HEK293T (cell line): Measurements from ENCODE around the gene PAK5.

Source experiments
- ARNT ChIP-seq: fragments of 450-650 bp; IDR thresholded peaks from 2 replicates; pipeline ENCODE4 v1.6.1; 2017; ENCODE audit warnings: mild to moderate bottlenecking
- BHLHE40 ChIP-seq: fragments of 450-650 bp; IDR thresholded peaks from 2 replicates; pipeline ENCODE4 v1.6.1; 2016; ENCODE audit warnings: mild to moderate bottlenecking, moderate library complexity, borderline replicate concordance
- ELF4 ChIP-seq: fragments of 450-650 bp; IDR thresholded peaks from 2 replicates; pipeline ENCODE4 v1.6.1; 2017; ENCODE audit warnings: antibody characterized with exemption
- FOXA1 ChIP-seq: fragments of 450-650 bp; IDR thresholded peaks from 2 replicates; pipeline ENCODE4 v1.6.1; 2016; ENCODE audit warnings: mild to moderate bottlenecking
- FOXK2 ChIP-seq: fragments of 450-650 bp; IDR thresholded peaks from 2 replicates; pipeline ENCODE4 v1.6.1; 2016; ENCODE audit warnings: mild to moderate bottlenecking
- FOXM1 ChIP-seq: fragments of 450-650 bp; IDR thresholded peaks from 2 replicates; pipeline ENCODE4 v1.6.1; 2017; ENCODE audit warnings: mild to moderate bottlenecking, borderline replicate concordance
- L3MBTL2 ChIP-seq: fragments of 450-650 bp; conservative IDR thresholded peaks from 2 replicates; pipeline ENCODE4 v1.6.1; 2016; ENCODE audit warnings: mild to moderate bottlenecking
- NFRKB ChIP-seq: fragments of 450-650 bp; IDR thresholded peaks from 2 replicates; pipeline ENCODE4 v1.6.1; 2016; ENCODE audit warnings: mild to moderate bottlenecking, moderate library complexity
- SP1 ChIP-seq: fragments of 450-650 bp; IDR thresholded peaks from 2 replicates; pipeline ENCODE4 v1.6.1; 2017
- SUZ12 ChIP-seq: fragments of 450-650 bp; IDR thresholded peaks from 2 replicates; pipeline ENCODE4 v1.6.1; 2016; ENCODE audit warnings: mild to moderate bottlenecking
- ZNF384 ChIP-seq: fragments of 450-650 bp; IDR thresholded peaks from 2 replicates; pipeline ENCODE4 v1.6.1; 2016
- TF ChIP-seq, protein P1 (sequence below): fragments of 450-650 bp; IDR thresholded peaks from 2 replicates; pipeline ENCODE4 v1.6.1; 2016

DNA sequence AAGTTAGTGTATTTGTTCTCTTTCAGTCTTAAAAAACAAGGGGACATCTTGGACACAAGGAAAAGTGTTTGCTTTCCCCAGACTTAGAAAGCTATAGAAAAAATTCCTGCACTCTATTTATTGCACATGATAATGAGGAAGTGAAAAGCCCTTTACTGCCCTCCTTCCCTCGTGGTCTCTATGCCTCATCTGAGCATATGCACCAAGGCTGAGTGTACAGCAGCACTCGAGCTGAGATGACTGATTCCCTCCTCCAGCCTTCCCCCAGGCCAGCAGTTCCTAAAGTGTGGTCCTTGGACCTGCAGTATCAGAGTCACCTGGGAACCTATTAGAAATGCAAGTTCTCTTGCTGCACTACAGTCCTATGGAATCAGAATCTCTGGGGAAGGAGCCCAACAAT lies 338.8 kb downstream of the PAK5 start:
- TF ChIP-seq L3MBTL2 (no peak), BHLHE40 (no peak), FOXA1 (no peak), ZNF384 (no peak), SP1 (no peak), FOXK2 (no peak), NFRKB (no peak), FOXM1 (no peak), ELF4 (no peak), SUZ12 (no peak), ARNT (no peak)
- TF ChIP-seq, protein P1, sequence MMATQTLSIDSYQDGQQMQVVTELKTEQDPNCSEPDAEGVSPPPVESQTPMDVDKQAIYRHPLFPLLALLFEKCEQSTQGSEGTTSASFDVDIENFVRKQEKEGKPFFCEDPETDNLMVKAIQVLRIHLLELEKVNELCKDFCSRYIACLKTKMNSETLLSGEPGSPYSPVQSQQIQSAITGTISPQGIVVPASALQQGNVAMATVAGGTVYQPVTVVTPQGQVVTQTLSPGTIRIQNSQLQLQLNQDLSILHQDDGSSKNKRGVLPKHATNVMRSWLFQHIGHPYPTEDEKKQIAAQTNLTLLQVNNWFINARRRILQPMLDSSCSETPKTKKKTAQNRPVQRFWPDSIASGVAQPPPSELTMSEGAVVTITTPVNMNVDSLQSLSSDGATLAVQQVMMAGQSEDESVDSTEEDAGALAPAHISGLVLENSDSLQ = no peak
